Nephron (organoid): Measurements from ENCODE around the gene OXSM.

Experiments
- H3K27ac Mint-ChIP-seq, 3 experiments: 2 replicates each; pipeline ENCODE4 v1.8.0; 2020; ENCODE audit warnings: mixed read lengths in 3 of 3, mild to moderate bottlenecking in 2 of 3, moderate library complexity in 1 of 3
- H3K27me3 Mint-ChIP-seq: 2 replicates; pipeline ENCODE4 v1.8.0; 2021; ENCODE audit warnings: low read depth, mild to moderate bottlenecking, moderate library complexity, mixed read lengths
- H3K36me3 Mint-ChIP-seq: 2 replicates; pipeline ENCODE4 v1.8.0; 2020; ENCODE audit warnings: low read depth, mixed read lengths
- H3K4me1 Mint-ChIP-seq: 2 replicates; pipeline ENCODE4 v1.8.0; 2020; ENCODE audit warnings: mixed read lengths
- H3K4me3 Mint-ChIP-seq, 3 experiments: 2 replicates each; pipeline ENCODE4 v1.8.0; 2020; ENCODE audit warnings: mild to moderate bottlenecking in 3 of 3, mixed read lengths in 3 of 3, moderate library complexity in 2 of 3
- H3K9me3 Mint-ChIP-seq: 2 replicates; pipeline ENCODE4 v1.8.0; 2020; ENCODE audit warnings: mixed read lengths
- TF ChIP-seq, protein P1 (sequence below), 3 experiments: fragments of 200-600 bp; sonication (generic); IDR thresholded peaks; one replicate each; pipeline ENCODE4 v1.5.0; 2021; ENCODE audit warnings: antibody characterized with exemption in 3 of 3; ENCODE audit not compliant: unreplicated experiment in 3 of 3

Gene OXSM

DNA sequence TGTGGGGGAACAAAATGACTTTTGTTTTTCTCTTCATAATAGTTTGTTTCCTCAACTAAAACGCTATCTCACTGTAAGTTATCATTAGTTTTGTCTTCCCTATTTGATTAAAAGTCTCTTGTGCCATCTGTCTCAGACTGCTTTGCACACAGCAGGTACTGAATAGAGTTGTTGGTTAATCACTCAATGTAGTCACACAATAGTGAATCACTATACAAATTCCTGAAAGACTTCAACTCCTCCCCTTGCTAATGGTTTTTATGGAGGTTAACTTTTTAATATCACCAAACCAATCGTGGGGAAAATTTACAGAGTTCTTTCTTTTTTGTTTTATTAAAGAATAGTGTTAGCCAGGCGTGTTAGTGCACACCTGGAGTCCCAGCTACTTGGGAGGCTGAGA, 4.1 kb upstream of the OXSM start:
- Mint-ChIP-seq H3K9me3 (no peaks in the 10 kb centered on the region), H3K4me1 (peaks cover 57% of the 10 kb centered on the region), H3K4me3 (peak overlapping the region; percentile 40 to 75 (median 58)), H3K27me3 (no peaks in the 10 kb centered on the region), H3K36me3 (peaks cover under 1% of the 10 kb centered on the region), H3K27ac (peak overlapping the region in 1 of 3 experiments; percentile 4)
- TF ChIP-seq, protein P1, sequence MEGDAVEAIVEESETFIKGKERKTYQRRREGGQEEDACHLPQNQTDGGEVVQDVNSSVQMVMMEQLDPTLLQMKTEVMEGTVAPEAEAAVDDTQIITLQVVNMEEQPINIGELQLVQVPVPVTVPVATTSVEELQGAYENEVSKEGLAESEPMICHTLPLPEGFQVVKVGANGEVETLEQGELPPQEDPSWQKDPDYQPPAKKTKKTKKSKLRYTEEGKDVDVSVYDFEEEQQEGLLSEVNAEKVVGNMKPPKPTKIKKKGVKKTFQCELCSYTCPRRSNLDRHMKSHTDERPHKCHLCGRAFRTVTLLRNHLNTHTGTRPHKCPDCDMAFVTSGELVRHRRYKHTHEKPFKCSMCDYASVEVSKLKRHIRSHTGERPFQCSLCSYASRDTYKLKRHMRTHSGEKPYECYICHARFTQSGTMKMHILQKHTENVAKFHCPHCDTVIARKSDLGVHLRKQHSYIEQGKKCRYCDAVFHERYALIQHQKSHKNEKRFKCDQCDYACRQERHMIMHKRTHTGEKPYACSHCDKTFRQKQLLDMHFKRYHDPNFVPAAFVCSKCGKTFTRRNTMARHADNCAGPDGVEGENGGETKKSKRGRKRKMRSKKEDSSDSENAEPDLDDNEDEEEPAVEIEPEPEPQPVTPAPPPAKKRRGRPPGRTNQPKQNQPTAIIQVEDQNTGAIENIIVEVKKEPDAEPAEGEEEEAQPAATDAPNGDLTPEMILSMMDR (IDR thresholded peaks at IDR 0.05; ENCODE audit: unreplicated experiment in 3 of 3) = no peak

GRCh38 chr3:25787689-25788088, 2.2 kb upstream of the OXSM start:
- Mint-ChIP-seq H3K27me3 (no peaks in the 10 kb centered on the region), H3K4me3 (peak overlapping the region; percentile 71 to 84 (median 77)), H3K36me3 (peaks cover 3% of the 10 kb centered on the region), H3K27ac (peak overlapping the region in 2 of 3 experiments; percentile 26 to 61), H3K9me3 (no peaks in the 10 kb centered on the region), H3K4me1 (peaks cover 52% of the 10 kb centered on the region)
- TF ChIP-seq, protein P1 (IDR thresholded peaks at IDR 0.05; ENCODE audit: unreplicated experiment in 3 of 3) = no peak

DNA sequence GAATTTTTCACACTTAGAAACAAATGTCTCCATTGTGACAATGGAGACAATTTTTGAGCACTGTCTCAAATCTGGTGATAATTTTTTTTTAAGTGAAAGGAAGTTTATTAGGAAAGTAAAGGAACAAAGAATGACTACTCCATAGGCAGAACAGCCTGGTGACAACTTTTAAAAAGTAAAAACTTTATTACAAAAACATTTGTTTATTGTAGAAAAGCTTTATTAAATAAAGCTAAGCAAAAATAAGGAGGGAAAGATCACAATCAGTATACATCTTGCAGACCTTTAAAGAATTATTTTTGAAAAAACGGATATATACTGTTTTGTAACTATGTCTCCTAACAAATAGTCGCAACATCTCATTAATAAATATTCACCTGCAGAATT, 688 bp upstream of the OXSM start:
- peaks cover 48% of the 10 kb centered on the region for H3K4me1 Mint-ChIP-seq
- TF ChIP-seq, protein P1 (IDR thresholded peaks at IDR 0.05; ENCODE audit: unreplicated experiment in 3 of 3) = no peak
- H3K27ac Mint-ChIP-seq = peak overlapping the region; percentile 92 to 98 (median 95)
- peak overlapping the region; percentile 87 to 97 (median 92) for H3K4me3 Mint-ChIP-seq
- H3K27me3 Mint-ChIP-seq = no peaks in the 10 kb centered on the region
- peaks cover 3% of the 10 kb centered on the region for H3K36me3 Mint-ChIP-seq
- no peaks in the 10 kb centered on the region for H3K9me3 Mint-ChIP-seq

GRCh38 chr3:25801786-25802185, 11.9 kb downstream of the OXSM start:
- TF ChIP-seq, protein P1 (IDR thresholded peaks at IDR 0.05; ENCODE audit: unreplicated experiment in 3 of 3) = no peak
- no peak overlapping the region for H3K27ac Mint-ChIP-seq
- H3K9me3 Mint-ChIP-seq = no peaks in the 10 kb centered on the region
- no peaks in the 10 kb centered on the region for H3K27me3 Mint-ChIP-seq
- H3K36me3 Mint-ChIP-seq = no peaks in the 10 kb centered on the region
- no peak overlapping the region for H3K4me3 Mint-ChIP-seq
- no peaks in the 10 kb centered on the region for H3K4me1 Mint-ChIP-seq

DNA sequence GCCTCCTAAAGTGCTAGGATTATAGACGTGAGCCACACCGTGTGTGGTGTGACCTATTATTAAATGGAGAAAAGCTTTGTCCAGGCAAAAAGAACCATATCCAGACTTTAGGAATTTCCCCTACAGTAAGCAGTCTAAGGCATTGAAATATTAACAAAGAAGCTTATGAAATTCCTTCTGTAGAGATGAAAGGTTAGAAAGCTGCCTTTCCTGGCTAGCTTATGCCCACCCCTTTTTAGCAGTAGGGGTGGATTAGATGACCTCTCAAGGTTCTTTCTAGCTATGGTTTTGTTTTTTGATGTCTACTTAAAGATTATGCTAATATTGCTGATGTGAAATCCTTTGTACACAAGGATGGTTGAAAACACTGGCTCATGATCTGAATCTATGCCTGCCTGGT, 13.9 kb downstream of the OXSM start:
- Mint-ChIP-seq H3K4me1 (no peaks in the 10 kb centered on the region), H3K27me3 (no peaks in the 10 kb centered on the region), H3K4me3 (no peak overlapping the region), H3K9me3 (no peaks in the 10 kb centered on the region), H3K27ac (peak overlapping the region in 1 of 3 experiments; percentile 60), H3K36me3 (no peaks in the 10 kb centered on the region)
- TF ChIP-seq, protein P1 (IDR thresholded peaks at IDR 0.05; ENCODE audit: unreplicated experiment in 3 of 3) = no peak

DNA sequence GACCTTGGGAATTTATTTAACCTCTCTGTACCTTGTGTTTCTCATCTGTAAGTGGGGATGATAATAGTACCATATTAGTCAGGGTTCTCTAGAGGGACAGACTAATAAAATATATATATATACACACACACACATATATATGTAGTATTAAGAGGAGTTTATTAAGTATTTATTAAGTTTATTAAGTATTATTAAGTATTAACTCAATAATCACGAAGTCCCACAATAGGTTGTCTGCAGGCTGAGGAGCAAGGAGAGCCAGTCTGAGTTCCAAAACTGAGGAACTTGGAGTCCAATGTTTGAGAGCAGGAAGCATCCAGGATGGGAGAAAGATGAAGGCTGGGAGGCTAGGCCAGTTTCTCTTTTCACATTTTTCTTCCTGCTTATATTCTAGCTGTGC, 14.8 kb downstream of the OXSM start:
- H3K36me3 Mint-ChIP-seq = no peaks in the 10 kb centered on the region
- H3K27ac Mint-ChIP-seq = peak overlapping the region in 1 of 3 experiments; percentile 60
- no peak overlapping the region for H3K4me3 Mint-ChIP-seq
- no peaks in the 10 kb centered on the region for H3K4me1 Mint-ChIP-seq
- no peaks in the 10 kb centered on the region for H3K9me3 Mint-ChIP-seq
- no peaks in the 10 kb centered on the region for H3K27me3 Mint-ChIP-seq
- TF ChIP-seq, protein P1 (IDR thresholded peaks at IDR 0.05; ENCODE audit: unreplicated experiment in 3 of 3) = no peak
